ENCODE data around the gene SPINK8. TPM values are rescaled to one million over a fixed set of nuclear protein-coding genes. Genes with fewer than 3 reads are reported as not detected.

Gene SPINK8
- total RNA-seq, 3 donors from 2014 or later (not counting 1 experiment from before 2014, with no cell fraction given) = not detected

DNA sequence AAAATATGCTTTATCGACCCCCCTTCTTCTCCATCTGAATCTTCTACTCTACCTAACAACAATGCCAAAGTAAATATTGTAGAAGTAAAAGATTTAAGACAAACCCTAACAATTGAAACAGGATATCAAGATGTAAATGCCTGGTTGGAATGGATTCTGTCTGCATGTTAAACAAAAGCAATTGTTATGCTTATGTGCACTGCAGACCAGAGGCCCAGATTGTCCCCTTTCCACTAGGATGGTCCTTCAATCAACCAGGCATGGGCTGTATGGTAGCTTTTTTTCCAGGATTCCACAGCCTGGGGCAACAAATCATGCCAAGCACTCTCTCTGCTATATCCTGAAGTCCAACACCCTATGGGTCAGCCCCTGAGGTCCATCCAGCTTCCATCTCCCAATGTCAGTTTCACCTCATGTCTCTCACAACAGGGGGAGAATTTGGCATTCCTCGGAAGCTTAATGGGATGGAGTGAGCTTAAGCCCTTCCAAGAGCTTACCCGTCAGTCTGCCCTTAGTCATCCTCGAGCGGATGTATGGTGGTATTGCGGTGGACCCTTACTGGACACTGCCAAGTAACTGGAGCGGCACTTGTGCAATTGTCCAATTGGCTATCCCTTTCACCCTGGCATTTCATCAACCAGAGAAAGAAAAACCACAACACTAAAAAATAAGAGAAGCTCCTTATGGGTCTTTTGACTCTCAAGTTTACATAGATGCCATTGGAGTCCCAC lies 56.4 kb downstream of the SPINK8 start:
- intact Hi-C loops (cut with micrococcal nuclease) = no loop called here
- TF ChIP-seq, protein P1, sequence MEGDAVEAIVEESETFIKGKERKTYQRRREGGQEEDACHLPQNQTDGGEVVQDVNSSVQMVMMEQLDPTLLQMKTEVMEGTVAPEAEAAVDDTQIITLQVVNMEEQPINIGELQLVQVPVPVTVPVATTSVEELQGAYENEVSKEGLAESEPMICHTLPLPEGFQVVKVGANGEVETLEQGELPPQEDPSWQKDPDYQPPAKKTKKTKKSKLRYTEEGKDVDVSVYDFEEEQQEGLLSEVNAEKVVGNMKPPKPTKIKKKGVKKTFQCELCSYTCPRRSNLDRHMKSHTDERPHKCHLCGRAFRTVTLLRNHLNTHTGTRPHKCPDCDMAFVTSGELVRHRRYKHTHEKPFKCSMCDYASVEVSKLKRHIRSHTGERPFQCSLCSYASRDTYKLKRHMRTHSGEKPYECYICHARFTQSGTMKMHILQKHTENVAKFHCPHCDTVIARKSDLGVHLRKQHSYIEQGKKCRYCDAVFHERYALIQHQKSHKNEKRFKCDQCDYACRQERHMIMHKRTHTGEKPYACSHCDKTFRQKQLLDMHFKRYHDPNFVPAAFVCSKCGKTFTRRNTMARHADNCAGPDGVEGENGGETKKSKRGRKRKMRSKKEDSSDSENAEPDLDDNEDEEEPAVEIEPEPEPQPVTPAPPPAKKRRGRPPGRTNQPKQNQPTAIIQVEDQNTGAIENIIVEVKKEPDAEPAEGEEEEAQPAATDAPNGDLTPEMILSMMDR (IDR thresholded peaks at IDR 0.05) = no peak
- no peaks in the 10 kb centered on the region for H3K27me3 ChIP-seq (ENCODE audit: control insufficient read depth, insufficient read depth, low read length)
- WGBS (ENCODE audit: insufficient coverage) = 94% methylated on average over 6 of the region's 7 CpGs
- H3K4me3 Mint-ChIP-seq = no peak overlapping the region
- ATAC-seq (no peak), DNase-seq (no peak)
- H3K4me1 Mint-ChIP-seq = peaks cover 0 to 5% of the 10 kb centered on the region in 2 donors
- H3K4me3 ChIP-seq (ENCODE audit: low read length) = no peak overlapping the region
- H3K4me1 ChIP-seq (ENCODE audit: control insufficient read depth, insufficient read depth, low read length) = no peaks in the 10 kb centered on the region
- H3K36me3 ChIP-seq (ENCODE audit: control insufficient read depth, insufficient read depth, low read length) = no peaks in the 10 kb centered on the region
- no peaks in the 10 kb centered on the region for H3K27me3 Mint-ChIP-seq (ENCODE audit: low read depth in 2 of 2)
- no peak overlapping the region for H3K27ac ChIP-seq (ENCODE audit: low read length)
- no peaks in the 10 kb centered on the region for H3K9me3 Mint-ChIP-seq
- H3K9me3 ChIP-seq (ENCODE audit: control insufficient read depth, insufficient read depth, low read length) = no peaks in the 10 kb centered on the region
- H3K36me3 Mint-ChIP-seq = no peaks in the 10 kb centered on the region
- H3K27ac Mint-ChIP-seq = no peak overlapping the region

DNA sequence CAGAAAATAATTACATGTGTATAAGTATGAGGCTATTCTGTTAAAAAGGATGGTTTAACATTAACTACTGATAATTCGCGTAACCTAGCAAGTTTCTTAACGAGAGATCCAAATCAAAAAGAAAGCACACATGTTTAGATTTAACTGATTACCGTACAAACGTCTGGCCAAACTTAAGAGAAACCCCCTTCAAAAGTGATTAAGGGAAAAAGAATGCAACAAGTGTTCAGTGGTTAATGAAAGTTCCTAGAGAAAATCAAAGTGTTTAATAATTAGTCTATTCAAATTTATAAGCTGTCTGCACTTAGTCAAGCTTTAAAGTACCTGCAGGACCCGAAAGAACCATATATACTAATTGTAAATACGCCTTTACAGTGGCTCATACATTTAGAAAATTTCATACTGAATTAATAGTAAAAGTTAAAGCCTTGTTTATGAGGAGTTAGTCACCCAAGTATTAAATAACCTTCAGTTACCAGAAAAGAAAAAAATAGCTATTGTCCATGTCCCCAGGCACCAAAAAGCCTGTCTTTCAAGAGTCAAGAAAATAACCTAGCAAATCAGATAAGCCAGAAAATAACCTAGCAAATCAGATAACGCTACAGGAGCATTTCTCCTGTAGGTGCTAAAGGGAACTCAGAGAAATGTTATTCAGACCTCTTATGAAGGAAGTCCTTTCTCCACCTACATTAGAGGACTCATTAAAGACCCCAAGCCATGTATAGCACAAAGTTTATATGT lies 58.0 kb downstream of the SPINK8 start:
- Histone ChIP-seq H3K9me3 (ENCODE audit: control insufficient read depth, insufficient read depth, low read length) (no peaks in the 10 kb centered on the region), H3K27ac (ENCODE audit: low read length) (no peak overlapping the region), H3K4me3 (ENCODE audit: low read length) (no peak overlapping the region), H3K4me1 (ENCODE audit: control insufficient read depth, insufficient read depth, low read length) (no peaks in the 10 kb centered on the region), H3K36me3 (ENCODE audit: control insufficient read depth, insufficient read depth, low read length) (no peaks in the 10 kb centered on the region), H3K27me3 (ENCODE audit: control insufficient read depth, insufficient read depth, low read length) (no peaks in the 10 kb centered on the region)
- Mint-ChIP-seq H3K4me1 (peaks cover 0 to 5% of the 10 kb centered on the region in 2 donors), H3K27me3 (ENCODE audit: low read depth in 2 of 2) (no peaks in the 10 kb centered on the region), H3K9me3 (no peaks in the 10 kb centered on the region), H3K36me3 (no peaks in the 10 kb centered on the region), H3K4me3 (no peak overlapping the region), H3K27ac (no peak overlapping the region)
- 91% methylated on average over 5 of the region's 8 CpGs for WGBS (ENCODE audit: insufficient coverage)
- DNase-seq = no peak
- TF ChIP-seq, protein P1 (IDR thresholded peaks at IDR 0.05) = no peak
- intact Hi-C loops (cut with micrococcal nuclease) = no loop called here
- ATAC-seq = no peak

DNA sequence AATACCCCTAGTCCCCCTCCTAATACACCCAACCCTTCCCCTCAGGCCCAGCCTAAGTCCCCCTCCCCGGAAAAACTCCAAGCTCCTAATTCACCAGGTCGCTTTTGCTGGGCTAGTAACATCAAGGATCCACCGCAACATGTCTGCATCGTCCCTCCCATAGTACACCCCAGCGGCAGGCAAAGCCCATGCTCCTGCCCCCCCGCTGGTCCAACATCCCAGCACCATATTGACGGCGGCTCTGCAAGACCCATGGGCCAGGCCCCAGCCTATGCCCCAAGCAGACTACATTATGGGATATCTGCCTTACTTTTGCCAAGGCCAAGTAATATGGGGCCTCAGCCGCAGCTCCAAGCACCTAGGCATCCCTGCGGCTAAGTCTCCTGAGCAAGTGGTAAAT lies 59.0 kb downstream of the SPINK8 start:
- Mint-ChIP-seq H3K36me3 (no peaks in the 10 kb centered on the region), H3K27me3 (ENCODE audit: low read depth in 2 of 2) (no peaks in the 10 kb centered on the region), H3K4me1 (peaks cover 0 to 5% of the 10 kb centered on the region in 2 donors), H3K4me3 (no peak overlapping the region), H3K9me3 (no peaks in the 10 kb centered on the region), H3K27ac (no peak overlapping the region)
- Histone ChIP-seq H3K36me3 (ENCODE audit: control insufficient read depth, insufficient read depth, low read length) (no peaks in the 10 kb centered on the region), H3K27ac (ENCODE audit: low read length) (no peak overlapping the region), H3K4me3 (ENCODE audit: low read length) (no peak overlapping the region), H3K27me3 (ENCODE audit: control insufficient read depth, insufficient read depth, low read length) (no peaks in the 10 kb centered on the region), H3K9me3 (ENCODE audit: control insufficient read depth, insufficient read depth, low read length) (no peaks in the 10 kb centered on the region), H3K4me1 (ENCODE audit: control insufficient read depth, insufficient read depth, low read length) (no peaks in the 10 kb centered on the region)
- no peak for ATAC-seq
- intact Hi-C loops (cut with micrococcal nuclease) = no loop called here
- 94% methylated on average over 10 of the region's 10 CpGs for WGBS (ENCODE audit: insufficient coverage)
- no peak for DNase-seq
- TF ChIP-seq, protein P1 (IDR thresholded peaks at IDR 0.05) = no peak
